Progenitor cell of endocrine pancreas (in vitro differentiated cells): ENCODE results near the gene SLC16A2. TPM values are rescaled to one million over a fixed set of nuclear protein-coding genes. Genes with fewer than 3 reads are reported as not detected.

ENCODE experiments used
- DNase-seq: peaks from one replicate; pipeline ENCODE4 v3.0.0; 2021; ENCODE audit warnings: low spot score; ENCODE audit not compliant: unreplicated experiment
- H3K27ac Mint-ChIP-seq: 2 replicates; pipeline ENCODE4 v1.8.0; 2021; ENCODE audit warnings: mild to moderate bottlenecking, moderate library complexity, mixed read lengths
- H3K27me3 Mint-ChIP-seq: 2 replicates; pipeline ENCODE4 v1.8.0; 2021; ENCODE audit warnings: mixed read lengths
- H3K36me3 Mint-ChIP-seq: 2 replicates; pipeline ENCODE4 v1.8.0; 2022; ENCODE audit warnings: mixed read lengths; ENCODE audit not compliant: insufficient read depth
- H3K4me1 Mint-ChIP-seq: 2 replicates; pipeline ENCODE4 v1.8.0; 2021; ENCODE audit warnings: low read depth, mixed read lengths
- H3K4me3 Mint-ChIP-seq: 2 replicates; pipeline ENCODE4 v1.8.0; 2021; ENCODE audit warnings: low read depth, mild to moderate bottlenecking, moderate library complexity, mixed read lengths
- H3K9me3 Mint-ChIP-seq: 2 replicates; pipeline ENCODE4 v1.8.0; 2021; ENCODE audit warnings: low read depth, mixed read lengths
- total RNA-seq: library from RNA; stranded (reverse); gene quantifications from 2 replicates; pipeline ENCODE4 v1.2.1, GENCODE V29; 2021
- TF ChIP-seq, protein P1 (sequence below): fragments of 200-600 bp; sonication (generic); IDR thresholded peaks from one replicate; pipeline ENCODE4 v1.5.0; 2021; ENCODE audit warnings: antibody characterized with exemption, mild to moderate bottlenecking; ENCODE audit not compliant: unreplicated experiment

Gene SLC16A2
- total RNA-seq, 1 donor from 2014 or later: 9.0 TPM

DNA sequence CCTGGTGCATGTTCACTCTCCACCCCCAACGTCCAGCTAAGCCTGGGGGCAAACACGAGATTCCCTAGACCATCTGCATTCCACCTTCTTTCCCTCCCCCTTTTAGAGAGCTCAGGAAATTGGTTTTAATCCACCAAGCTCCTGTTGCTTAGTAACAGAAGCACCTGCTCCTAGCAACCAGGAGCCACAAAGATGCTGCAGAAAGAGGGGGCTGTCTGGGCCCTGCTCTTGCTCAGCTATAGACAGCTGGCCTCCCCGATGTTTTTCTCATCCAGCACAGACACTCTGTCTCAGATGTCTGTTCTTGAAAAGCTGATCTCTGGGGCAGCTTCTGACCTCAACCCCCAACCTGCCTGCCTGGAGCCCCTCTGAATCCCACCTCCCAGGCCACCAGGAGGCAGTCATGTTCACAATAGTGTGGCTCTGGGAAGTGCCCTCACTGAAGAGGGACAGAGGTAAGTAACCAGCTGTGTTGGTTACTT is 71.5 kb downstream of the SLC16A2 start:
- no peak overlapping the region for H3K4me3 Mint-ChIP-seq
- DNase-seq: no peak
- TF ChIP-seq, protein P1, sequence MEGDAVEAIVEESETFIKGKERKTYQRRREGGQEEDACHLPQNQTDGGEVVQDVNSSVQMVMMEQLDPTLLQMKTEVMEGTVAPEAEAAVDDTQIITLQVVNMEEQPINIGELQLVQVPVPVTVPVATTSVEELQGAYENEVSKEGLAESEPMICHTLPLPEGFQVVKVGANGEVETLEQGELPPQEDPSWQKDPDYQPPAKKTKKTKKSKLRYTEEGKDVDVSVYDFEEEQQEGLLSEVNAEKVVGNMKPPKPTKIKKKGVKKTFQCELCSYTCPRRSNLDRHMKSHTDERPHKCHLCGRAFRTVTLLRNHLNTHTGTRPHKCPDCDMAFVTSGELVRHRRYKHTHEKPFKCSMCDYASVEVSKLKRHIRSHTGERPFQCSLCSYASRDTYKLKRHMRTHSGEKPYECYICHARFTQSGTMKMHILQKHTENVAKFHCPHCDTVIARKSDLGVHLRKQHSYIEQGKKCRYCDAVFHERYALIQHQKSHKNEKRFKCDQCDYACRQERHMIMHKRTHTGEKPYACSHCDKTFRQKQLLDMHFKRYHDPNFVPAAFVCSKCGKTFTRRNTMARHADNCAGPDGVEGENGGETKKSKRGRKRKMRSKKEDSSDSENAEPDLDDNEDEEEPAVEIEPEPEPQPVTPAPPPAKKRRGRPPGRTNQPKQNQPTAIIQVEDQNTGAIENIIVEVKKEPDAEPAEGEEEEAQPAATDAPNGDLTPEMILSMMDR: peak; percentile 26
- peaks cover 5% of the 10 kb centered on the region for H3K4me1 Mint-ChIP-seq
- no peak overlapping the region for H3K27ac Mint-ChIP-seq
- H3K36me3 Mint-ChIP-seq: no peaks in the 10 kb centered on the region
- H3K9me3 Mint-ChIP-seq: peaks cover 4% of the 10 kb centered on the region
- H3K27me3 Mint-ChIP-seq: no peaks in the 10 kb centered on the region

DNA sequence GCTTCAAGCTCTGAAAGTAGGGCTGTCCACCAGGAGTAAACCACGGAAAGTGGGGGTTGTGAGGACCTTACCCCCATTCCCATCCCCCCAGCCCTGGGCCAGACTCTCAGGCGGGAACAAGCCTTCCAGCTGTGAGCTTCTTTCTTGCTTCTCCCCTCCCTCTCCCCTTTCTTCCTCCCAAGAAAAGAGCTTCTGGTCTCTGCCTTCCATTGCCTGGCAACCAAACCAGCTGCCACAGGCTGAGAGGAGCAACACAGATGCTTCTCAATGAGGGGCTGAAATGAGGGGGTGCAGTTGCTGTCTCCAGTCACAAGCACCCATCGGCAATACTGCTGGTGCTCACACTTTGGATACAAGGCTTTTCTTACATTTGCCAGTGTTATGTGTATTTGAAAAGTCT is 72.5 kb downstream of the SLC16A2 start:
- no peak overlapping the region for H3K4me3 Mint-ChIP-seq
- H3K9me3 Mint-ChIP-seq: peaks cover 6% of the 10 kb centered on the region
- peaks cover 5% of the 10 kb centered on the region for H3K4me1 Mint-ChIP-seq
- no peaks in the 10 kb centered on the region for H3K27me3 Mint-ChIP-seq
- no peak overlapping the region for H3K27ac Mint-ChIP-seq
- H3K36me3 Mint-ChIP-seq: no peaks in the 10 kb centered on the region
- no peak for DNase-seq
- TF ChIP-seq, protein P1: no peak

DNA sequence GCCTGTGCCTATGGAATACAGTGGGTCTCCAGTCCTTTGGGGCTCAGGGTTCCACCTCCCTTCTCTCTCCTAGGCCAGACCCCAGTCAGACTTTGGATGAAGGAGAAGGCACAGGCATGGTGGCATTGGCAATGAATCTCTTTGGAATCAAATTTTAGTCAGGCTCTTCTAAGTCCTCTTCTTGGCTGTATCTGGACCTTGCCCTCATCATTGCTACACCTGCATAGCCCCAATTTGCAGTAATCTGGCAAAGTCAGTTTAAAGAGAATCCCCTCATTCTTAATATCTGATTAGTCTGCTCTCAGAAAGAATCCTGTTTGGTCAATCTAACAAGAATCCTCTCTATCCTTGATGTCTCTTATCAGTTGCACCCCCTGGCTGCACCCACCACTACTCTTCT is 77.6 kb downstream of the SLC16A2 start:
- Mint-ChIP-seq H3K4me3 (no peak overlapping the region), H3K27ac (no peak overlapping the region), H3K27me3 (no peaks in the 10 kb centered on the region), H3K9me3 (peaks cover 6% of the 10 kb centered on the region), H3K36me3 (peaks cover 2% of the 10 kb centered on the region), H3K4me1 (no peaks in the 10 kb centered on the region)
- DNase-seq: no peak
- TF ChIP-seq, protein P1: no peak

DNA sequence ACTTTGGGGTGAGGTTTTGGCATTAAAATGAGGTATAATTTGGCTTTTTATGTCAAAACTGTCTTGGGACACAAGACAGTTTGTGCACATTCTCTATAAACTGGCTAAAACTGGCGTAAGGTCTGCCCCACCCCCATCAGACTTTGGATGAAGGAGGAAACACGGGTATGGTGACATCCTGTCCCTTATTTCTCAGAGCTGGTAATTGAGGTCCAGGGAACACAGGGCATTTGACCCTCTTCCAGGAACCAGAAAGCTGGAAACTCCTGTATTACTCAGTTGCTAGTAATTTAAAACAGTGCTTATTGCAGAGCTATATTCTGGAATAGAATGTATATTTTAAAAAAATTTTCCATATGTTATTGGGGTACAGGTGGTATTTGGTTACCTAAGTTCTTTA is 78.8 kb downstream of the SLC16A2 start:
- Mint-ChIP-seq H3K9me3 (peaks cover 8% of the 10 kb centered on the region), H3K27me3 (no peaks in the 10 kb centered on the region), H3K4me1 (no peaks in the 10 kb centered on the region), H3K4me3 (no peak overlapping the region), H3K36me3 (peaks cover 2% of the 10 kb centered on the region), H3K27ac (no peak overlapping the region)
- TF ChIP-seq, protein P1: no peak
- DNase-seq: no peak

DNA sequence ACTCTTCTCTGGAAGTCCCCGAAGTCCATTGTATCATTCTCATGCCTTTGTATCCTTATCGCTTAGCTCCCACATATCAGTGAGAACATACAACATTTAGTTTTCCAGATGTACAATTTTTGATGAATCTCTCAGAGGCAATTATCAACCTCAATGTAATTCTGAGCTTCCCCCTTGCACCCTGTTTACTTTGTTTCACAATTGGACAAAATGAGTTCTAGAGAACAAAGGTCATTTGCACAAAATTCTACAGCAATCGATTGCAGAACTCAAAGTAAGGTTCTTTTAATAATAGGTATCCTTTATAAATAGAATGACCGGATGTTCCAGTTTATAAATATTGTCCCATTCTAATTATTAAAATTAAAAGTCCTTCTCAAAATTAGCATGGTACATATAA is 79.3 kb downstream of the SLC16A2 start:
- no peak overlapping the region for H3K4me3 Mint-ChIP-seq
- TF ChIP-seq, protein P1: no peak
- peaks cover 2% of the 10 kb centered on the region for H3K36me3 Mint-ChIP-seq
- no peaks in the 10 kb centered on the region for H3K4me1 Mint-ChIP-seq
- H3K27ac Mint-ChIP-seq: no peak overlapping the region
- peaks cover 8% of the 10 kb centered on the region for H3K9me3 Mint-ChIP-seq
- no peak for DNase-seq
- no peaks in the 10 kb centered on the region for H3K27me3 Mint-ChIP-seq
